Hepatocyte (in vitro differentiated cells): Measurements from ENCODE around the gene PHTF1.

Experiments
- CTCF ChIP-seq: fragments of 200-600 bp; sonication (generic); IDR thresholded peaks from 2 replicates; pipeline ENCODE4 v1.5.1; 2016; ENCODE audit warnings: antibody characterized with exemption, mild to moderate bottlenecking; ENCODE audit not compliant: poor library complexity
- EZH2 ChIP-seq: fragments of 200-600 bp; sonication (generic); IDR thresholded peaks from 2 replicates; pipeline ENCODE4 v1.6.1; 2016; ENCODE audit warnings: antibody characterized with exemption, mild to moderate bottlenecking, borderline replicate concordance
- EZH2phosphoT487 ChIP-seq: fragments of 200-600 bp; sonication (generic); IDR thresholded peaks from one replicate; pipeline ENCODE4 v1.6.1; 2018; ENCODE audit warnings: antibody characterized with exemption, mild to moderate bottlenecking, low read depth, moderate library complexity; ENCODE audit not compliant: unreplicated experiment, severe bottlenecking

GRCh38 chr1:113802367-113803007 is 43.2 kb upstream of the PHTF1 start:
- TF ChIP-seq CTCF (no peak), EZH2 (no peak), EZH2phosphoT487 (no peak)
